ENCODE results near the gene RERE. TPM values are rescaled to one million over a fixed set of nuclear protein-coding genes. Genes with fewer than 3 reads are reported as not detected.

Gene RERE
- total RNA-seq, 1 donor = 27.0 TPM

GRCh38 chr1:8604041-8604945, 213.1 kb downstream of the RERE start:
- TF ChIP-seq CTCF (IDR thresholded peaks at IDR 0.05; ENCODE audit: insufficient read depth, low read length) = no peak
- H3K4me3 ChIP-seq (ENCODE audit: low read depth, low read length) = no peak overlapping the region
- DNase-seq (ENCODE audit: low read depth) = no peak

- TF ChIP-seq CTCF (IDR thresholded peaks at IDR 0.05; ENCODE audit: insufficient read depth, low read length) = no peak
- peak; percentile 47 for DNase-seq (ENCODE audit: low read depth)
- no peak overlapping the region for H3K4me3 ChIP-seq (ENCODE audit: low read depth, low read length)
Observed at GRCh38 chr1:8603220-8603616, 214.2 kb downstream of the RERE start.

- TF ChIP-seq CTCF (IDR thresholded peaks at IDR 0.05; ENCODE audit: insufficient read depth, low read length) = no peak
- DNase-seq (ENCODE audit: low read depth) = no peak
- no peak overlapping the region for H3K4me3 ChIP-seq (ENCODE audit: low read depth, low read length)
Observed at GRCh38 chr1:8602471-8603219, 214.8 kb downstream of the RERE start.

GRCh38 chr1:8600336-8600735, 217.1 kb downstream of the RERE start:
- TF ChIP-seq CTCF (IDR thresholded peaks at IDR 0.05; ENCODE audit: insufficient read depth, low read length) = peak; percentile 10
- DNase-seq (ENCODE audit: low read depth) = peak; percentile 84
- no peak overlapping the region for H3K4me3 ChIP-seq (ENCODE audit: low read depth, low read length)

GRCh38 chr1:8599646-8600212, 217.7 kb downstream of the RERE start:
- DNase-seq (ENCODE audit: low read depth) = no peak
- no peak overlapping the region for H3K4me3 ChIP-seq (ENCODE audit: low read depth, low read length)
- TF ChIP-seq CTCF (IDR thresholded peaks at IDR 0.05; ENCODE audit: insufficient read depth, low read length) = no peak

GRCh38 chr1:8598783-8599182, 218.7 kb downstream of the RERE start:
- DNase-seq (ENCODE audit: low read depth) = peak; percentile 19
- no peak overlapping the region for H3K4me3 ChIP-seq (ENCODE audit: low read depth, low read length)
- no peak for TF ChIP-seq CTCF (IDR thresholded peaks at IDR 0.05; ENCODE audit: insufficient read depth, low read length)

Data from fibroblast of the aortic adventitia (primary cell).